OCI-LY1 (cell line): ENCODE results near the gene TTC12.

Source experiments
- EZH2 ChIP-seq: fragments of 200-600 bp; sonication (generic), shearing (Covaris generic); IDR thresholded peaks from 2 replicates; pipeline ENCODE4 v1.8.0; 2017; ENCODE audit warnings: borderline replicate concordance, mixed run types, mild to moderate bottlenecking, antibody characterized with exemption, low read length, moderate library complexity, mixed read lengths
- TF ChIP-seq, protein P1 (sequence below): fragments of 200-600 bp; sonication (generic), shearing (Covaris generic); IDR thresholded peaks from 2 replicates; pipeline ENCODE4 v1.5.1; 2017; ENCODE audit warnings: mild to moderate bottlenecking, antibody characterized with exemption, low read length, moderate library complexity, mixed read lengths

DNA sequence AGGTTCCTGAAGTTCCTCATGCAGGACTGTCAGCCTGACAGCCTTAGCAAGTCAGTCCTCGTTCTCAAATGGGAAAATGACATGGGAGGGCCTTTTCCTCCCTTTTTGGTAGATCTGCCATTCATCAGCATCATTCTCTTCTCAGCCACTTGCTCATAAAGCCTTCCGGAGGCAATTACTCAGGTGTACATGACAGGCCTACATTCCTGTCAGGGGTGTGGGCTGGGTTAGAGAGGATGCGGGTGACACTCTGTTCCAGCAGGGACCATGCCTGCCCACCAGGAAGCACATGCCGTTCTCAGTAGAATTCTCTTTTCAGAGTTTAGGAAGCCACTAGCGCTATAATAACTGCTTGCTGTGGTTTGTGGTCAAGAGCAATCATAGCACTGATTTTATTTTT lies 49.0 kb downstream of the TTC12 start:
- TF ChIP-seq EZH2, result no peak
- TF ChIP-seq, protein P1, sequence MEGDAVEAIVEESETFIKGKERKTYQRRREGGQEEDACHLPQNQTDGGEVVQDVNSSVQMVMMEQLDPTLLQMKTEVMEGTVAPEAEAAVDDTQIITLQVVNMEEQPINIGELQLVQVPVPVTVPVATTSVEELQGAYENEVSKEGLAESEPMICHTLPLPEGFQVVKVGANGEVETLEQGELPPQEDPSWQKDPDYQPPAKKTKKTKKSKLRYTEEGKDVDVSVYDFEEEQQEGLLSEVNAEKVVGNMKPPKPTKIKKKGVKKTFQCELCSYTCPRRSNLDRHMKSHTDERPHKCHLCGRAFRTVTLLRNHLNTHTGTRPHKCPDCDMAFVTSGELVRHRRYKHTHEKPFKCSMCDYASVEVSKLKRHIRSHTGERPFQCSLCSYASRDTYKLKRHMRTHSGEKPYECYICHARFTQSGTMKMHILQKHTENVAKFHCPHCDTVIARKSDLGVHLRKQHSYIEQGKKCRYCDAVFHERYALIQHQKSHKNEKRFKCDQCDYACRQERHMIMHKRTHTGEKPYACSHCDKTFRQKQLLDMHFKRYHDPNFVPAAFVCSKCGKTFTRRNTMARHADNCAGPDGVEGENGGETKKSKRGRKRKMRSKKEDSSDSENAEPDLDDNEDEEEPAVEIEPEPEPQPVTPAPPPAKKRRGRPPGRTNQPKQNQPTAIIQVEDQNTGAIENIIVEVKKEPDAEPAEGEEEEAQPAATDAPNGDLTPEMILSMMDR, result no peak
